GM21529 (cell line): ENCODE measurements around the gene KCNQ1.

Experiments used
- ATAC-seq: cut with Tn5 transposase; IDR thresholded peaks from one replicate; pipeline ENCODE4 v1.9.1; 2021; ENCODE audit not compliant: unreplicated experiment

Gene KCNQ1

DNA sequence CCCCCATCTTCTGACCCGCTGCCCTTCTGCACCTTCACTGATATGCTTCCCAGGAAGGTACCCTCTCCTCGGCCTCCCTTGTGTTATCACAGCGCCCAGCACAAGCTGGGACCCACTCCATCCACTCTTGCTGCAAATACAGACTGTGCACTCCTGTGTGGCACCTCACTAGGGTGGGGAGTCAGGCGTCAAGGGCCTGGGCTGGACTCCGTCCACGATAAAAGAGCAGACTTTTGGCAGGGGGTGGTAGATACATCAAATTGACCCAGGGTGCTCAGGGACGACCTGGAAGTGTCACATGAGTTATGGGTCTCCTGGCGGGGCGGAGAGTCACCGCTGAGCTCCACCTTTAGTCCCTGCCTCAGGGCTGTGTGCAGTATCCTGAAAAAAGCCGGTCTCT, 1.4 kb upstream of the KCNQ1 start:
- no peak for ATAC-seq

GRCh38 chr11:2443881-2444820, 657 bp upstream of the KCNQ1 start, which contains the start of gene TRPM5:
Gene TRPM5 (minus strand): TSS chr11:2444514. CDS start chr11:2423036, 21,478 bp downstream.
- ATAC-seq = no peak

DNA sequence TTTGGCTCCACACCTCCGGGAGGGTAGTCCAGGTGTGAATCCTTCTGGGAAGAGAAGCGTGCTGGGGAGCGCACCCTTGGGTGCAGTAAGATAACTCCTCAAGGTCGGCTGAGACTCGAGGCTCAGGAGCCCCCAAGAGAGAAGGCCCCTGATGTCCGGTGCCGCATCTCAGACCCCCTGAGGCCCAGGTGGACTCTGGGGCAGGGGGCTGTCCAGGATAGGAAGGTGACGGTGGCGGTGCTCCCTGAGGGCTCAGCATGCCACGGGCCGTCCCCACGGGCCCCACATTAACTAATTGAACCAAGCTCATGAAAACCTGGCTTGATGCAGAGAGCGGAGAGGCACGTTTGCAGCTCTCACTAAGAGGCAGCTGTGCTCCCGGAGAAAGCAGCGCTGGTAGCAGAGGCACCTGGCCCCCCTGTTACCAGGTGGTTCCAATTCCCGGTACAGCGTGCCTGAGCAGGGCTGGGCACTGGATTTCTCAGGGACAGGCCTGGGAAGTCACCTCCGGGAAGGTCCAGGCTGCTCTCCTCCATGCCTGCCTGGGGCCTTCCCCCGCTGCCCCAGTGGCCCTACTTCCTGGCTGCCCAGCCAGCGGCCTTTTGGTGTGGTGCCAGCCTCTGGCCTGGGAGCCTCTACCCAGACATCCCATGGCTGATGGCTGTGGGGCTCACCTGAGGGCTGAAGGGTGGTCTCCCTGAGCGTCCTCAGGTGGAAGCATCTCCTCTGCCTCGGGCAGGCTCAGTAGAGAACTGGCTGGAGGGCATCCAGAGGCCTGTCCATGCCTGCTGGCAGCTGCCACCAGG, 1.1 kb downstream of the KCNQ1 start:
- no peak for ATAC-seq

GRCh38 chr11:2446590-2447252, 1.9 kb downstream of the KCNQ1 start:
- ATAC-seq = no peak

DNA sequence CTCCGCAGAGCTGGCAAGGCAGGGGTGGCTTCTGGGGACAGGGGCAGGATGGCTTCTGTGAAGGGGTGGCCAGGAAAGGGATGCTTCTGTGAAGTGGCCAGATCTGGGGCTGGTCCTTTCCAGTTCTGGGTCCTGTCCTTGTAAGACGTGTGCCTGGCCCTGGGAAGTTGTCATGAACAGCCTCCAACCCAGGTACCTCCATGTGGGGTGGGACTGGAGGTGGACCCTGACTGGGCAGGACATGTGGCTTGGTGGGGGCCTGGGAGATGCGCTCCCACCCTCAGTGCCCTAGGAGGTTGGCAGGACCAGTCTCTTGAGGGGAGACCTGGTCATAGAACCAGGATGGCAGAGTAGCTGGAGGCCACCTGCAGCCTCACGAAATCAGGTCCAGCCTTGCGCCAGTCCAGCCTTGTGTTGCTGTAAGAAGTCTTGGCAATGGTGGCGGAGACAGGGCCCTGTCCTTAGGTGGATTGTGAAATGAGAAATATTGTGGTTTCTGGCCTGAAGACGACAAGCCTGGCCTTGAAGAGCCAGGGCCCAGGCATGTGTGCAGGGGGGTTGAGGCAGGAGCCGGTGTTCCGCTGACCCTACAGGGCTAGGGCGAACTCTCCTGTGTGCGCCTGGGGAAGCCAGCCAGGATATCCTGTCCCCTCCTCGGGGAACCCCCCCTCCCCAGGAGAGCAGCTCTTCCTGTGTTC, 2.6 kb downstream of the KCNQ1 start:
- no peak for ATAC-seq

DNA sequence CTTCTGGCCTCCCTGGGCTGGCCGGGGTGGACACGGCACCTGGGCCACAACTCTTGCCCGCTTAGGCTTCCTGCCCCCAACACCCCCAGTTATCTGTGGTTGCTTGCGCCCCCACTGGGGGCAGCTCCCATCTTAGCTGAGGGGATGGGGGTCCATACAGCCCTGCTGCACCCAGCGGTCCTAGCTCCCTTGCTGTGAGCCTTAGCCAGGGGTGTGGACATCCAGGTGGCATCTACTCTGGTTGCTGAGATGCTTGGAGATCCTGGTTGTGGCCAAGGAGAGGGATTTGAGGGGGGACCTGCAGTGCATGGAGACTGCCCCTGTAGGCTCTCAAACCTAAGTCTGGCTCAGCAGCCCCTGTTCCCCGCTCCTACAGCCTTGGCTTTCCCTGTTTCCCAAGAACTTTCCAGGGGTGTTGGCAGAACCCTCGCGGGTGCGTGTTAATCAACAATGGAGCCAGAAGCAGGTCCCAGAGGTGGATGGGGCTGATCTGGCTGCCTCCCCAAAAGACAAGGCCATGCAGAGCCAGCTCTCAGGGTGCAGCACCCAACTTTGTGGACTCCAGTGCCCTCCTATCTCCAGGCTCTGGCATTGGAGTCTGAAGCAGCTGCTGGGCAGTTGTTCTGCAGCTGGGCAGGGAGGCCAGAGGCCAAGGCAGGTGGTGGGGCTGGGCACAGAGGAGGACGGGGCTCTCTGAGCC, 3.3 kb downstream of the KCNQ1 start:
- no peak for ATAC-seq

GRCh38 chr11:2448661-2449547, 4.1 kb downstream of the KCNQ1 start:
- ATAC-seq = no peak

GRCh38 chr11:2449548-2450320, 4.9 kb downstream of the KCNQ1 start:
- ATAC-seq = no peak

- ATAC-seq = no peak
Observed at GRCh38 chr11:2450321-2451041, 5.7 kb downstream of the KCNQ1 start.

DNA sequence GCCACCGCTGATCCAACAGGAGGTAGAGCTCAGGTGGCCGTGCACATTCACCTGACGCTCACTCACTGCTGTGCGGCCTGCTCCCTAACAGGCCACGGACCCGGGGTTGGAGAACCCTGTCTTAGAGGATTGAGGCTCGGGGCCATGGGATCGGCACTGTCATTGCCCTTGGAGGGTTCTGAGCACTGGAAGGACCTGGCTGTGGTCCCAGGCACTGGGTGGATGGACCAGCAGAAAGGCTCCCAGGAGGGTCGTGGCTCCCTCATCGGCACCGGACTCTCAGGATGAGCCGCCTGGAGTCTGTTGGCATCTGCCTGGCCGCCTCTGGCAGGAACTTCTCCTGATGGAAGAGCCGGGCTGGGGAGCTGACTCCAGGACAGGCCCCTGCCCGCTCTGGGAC, 6.5 kb downstream of the KCNQ1 start:
- no peak for ATAC-seq

DNA sequence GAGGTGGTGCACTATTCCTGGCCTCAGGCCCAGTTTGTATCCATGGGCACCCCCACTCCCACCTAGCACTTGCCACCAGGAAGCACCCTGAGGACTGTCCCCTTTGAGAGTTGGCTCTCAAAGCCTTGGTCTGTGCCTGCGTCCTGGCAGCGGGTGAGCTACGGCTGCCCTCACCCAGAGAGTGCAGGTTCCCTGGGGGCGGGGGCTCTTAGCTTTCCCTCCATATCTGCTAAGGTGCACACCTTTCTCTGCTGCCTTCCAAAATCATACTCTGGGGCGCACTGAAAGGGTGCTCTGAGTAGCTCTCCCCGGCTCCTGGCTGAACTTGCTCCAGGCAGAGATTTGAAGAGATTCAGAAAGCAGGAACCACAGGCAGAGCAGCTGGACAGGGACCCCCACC, 7.1 kb downstream of the KCNQ1 start:
- no peak for ATAC-seq

- no peak for ATAC-seq
Observed at GRCh38 chr11:2452321-2453012, 7.7 kb downstream of the KCNQ1 start.

GRCh38 chr11:2453436-2453835, 8.6 kb downstream of the KCNQ1 start:
- ATAC-seq = no peak

- no peak for ATAC-seq
Observed at GRCh38 chr11:2458321-2458720, 13.5 kb downstream of the KCNQ1 start.

DNA sequence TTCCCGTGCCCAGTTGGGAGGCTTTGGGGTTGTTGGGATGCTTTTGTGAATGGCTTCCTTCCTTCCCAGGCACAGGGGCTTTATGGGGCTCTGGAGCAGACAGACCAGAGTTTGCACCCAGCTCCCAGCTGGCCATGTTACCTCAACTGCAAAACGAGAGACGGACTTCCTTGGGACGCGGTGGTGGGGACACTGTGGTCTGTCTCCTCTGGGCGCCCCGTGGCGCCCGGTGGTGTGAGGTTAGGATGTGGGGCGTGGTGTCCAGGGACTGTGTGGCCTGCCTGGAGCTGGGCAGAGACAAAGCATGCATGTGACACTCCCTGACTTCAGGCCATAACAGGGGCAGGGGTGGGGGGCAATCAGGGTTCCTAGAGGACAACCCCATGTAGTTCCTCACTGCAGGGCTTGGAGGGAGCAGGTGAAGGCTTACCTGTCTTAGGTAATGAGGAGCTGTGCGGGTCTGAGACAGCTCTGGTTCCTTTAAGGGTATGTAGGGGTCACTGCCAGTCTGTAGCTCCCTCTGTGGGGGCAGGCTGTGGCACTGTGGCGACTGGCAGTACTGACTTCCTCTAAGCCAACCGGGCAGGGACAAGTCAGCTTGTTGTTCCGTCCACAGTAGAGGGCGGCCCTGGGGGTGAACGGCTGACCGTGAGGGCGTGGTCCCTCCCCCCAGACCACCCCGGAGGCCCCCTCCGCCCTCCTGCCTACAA, 14.4 kb downstream of the KCNQ1 start:
- no peak for ATAC-seq

GRCh38 chr11:2459796-2460531, 15.2 kb downstream of the KCNQ1 start:
- no peak for ATAC-seq
